ENCODE results near the gene LRRC2. TPM values are rescaled to one million over a fixed set of nuclear protein-coding genes. Genes with fewer than 3 reads are reported as not detected.

LRRC2 gene
- total and polyA plus RNA-seq, 9 of the 15 experiments (the other 6 are each of a cell fraction or from before 2014, with no cell fraction given), result 0.01 to 0.04 (median 0.03) TPM; not detected in 5

GRCh38 chr3:46557814-46558183 is 8.3 kb downstream of the LRRC2 start (continued):
- TF ChIP-seq RBM39 (optimal IDR thresholded peaks at IDR 0.05; ENCODE audit: low read depth, low read length), result no peak
- no peak for TF ChIP-seq SNRNP70 (optimal IDR thresholded peaks at IDR 0.05; ENCODE audit: low read depth, low read length)
- peak; percentile 41; the same call in 1 of the 2 replicates for TF ChIP-seq MYC (IDR thresholded peaks at IDR 0.05; ENCODE audit: low read depth, low read length)
- no peak for TF ChIP-seq MYC (CRISPR knock-in tag; IDR thresholded peaks at IDR 0.05; ENCODE audit: borderline replicate concordance, low read depth)
- no peak for TF ChIP-seq ZNF282 (CRISPR knock-in tag; IDR thresholded peaks at IDR 0.05)
- 0 out of 2 replicates have a peak, but pooled peaks have one; percentile 30 for TF ChIP-seq ZBTB9 (CRISPR knock-in tag; IDR thresholded peaks at IDR 0.05)
- TF ChIP-seq ZNF592 (IDR thresholded peaks at IDR 0.05), result no peak
- TF ChIP-seq, protein P1, sequence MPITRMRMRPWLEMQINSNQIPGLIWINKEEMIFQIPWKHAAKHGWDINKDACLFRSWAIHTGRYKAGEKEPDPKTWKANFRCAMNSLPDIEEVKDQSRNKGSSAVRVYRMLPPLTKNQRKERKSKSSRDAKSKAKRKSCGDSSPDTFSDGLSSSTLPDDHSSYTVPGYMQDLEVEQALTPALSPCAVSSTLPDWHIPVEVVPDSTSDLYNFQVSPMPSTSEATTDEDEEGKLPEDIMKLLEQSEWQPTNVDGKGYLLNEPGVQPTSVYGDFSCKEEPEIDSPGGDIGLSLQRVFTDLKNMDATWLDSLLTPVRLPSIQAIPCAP (CRISPR knock-in tag; IDR thresholded peaks at IDR 0.05; ENCODE audit: borderline replicate concordance), result no peak
- TF ChIP-seq, protein P2, sequence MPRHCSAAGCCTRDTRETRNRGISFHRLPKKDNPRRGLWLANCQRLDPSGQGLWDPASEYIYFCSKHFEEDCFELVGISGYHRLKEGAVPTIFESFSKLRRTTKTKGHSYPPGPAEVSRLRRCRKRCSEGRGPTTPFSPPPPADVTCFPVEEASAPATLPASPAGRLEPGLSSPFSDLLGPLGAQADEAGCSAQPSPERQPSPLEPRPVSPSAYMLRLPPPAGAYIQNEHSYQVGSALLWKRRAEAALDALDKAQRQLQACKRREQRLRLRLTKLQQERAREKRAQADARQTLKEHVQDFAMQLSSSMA (CRISPR knock-in tag; IDR thresholded peaks at IDR 0.05), result no peak
- TF ChIP-seq ZNF324 (CRISPR knock-in tag; IDR thresholded peaks at IDR 0.05), result 0 out of 2 replicates have a peak, but pooled peaks have one; percentile 45
- 0 out of 2 replicates have a peak, but pooled peaks have one; percentile 12 for TF ChIP-seq E2F4 (CRISPR knock-in tag; IDR thresholded peaks at IDR 0.05; ENCODE audit: low read depth)
- peak; percentile 32 to 40 for TF ChIP-seq E2F6 (IDR thresholded peaks at IDR 0.05; ENCODE audit: borderline replicate concordance in 1 of 2, extremely low read depth in 1 of 2, insufficient read depth in 1 of 2, insufficient read length in 1 of 2, low read depth in 1 of 2, low read length in 1 of 2, poor library complexity in 1 of 2, severe bottlenecking in 1 of 2)
- no peak for TF ChIP-seq E2F1 (CRISPR knock-in tag; IDR thresholded peaks at IDR 0.05)
- TF ChIP-seq RAD51 (IDR thresholded peaks at IDR 0.05; ENCODE audit: borderline replicate concordance, low read depth), result no peak
